ENCODE results near the gene EYS. TPM values are rescaled to one million over a fixed set of nuclear protein-coding genes. Genes with fewer than 3 reads are reported as not detected.

The EYS gene
- total and polyA plus RNA-seq, 2 of the 13 experiments (the other 11 are each of a cell fraction or from before 2014, with no cell fraction given), result 0.04 to 0.07 TPM

DNA sequence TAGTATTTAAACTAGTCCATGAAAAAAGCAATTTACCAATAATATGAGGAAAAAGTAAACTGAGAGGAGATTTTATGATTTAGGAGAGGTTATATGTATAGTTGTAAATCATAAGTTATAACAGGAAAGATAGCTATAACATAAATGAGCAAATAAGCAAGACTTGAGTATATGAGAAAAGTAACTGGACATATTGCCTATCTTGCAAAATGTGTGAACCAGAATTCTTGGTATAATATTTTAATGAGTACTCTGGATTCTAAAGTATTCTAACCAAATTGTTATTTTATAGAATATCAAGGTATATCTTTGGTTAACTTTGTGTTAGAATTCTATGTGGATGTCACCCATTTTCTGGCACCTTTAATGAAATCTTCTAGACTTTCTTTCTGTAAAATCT is 1946.8 kb downstream of the EYS start (continued):
- peak; percentile 63 for TF ChIP-seq MAFF (IDR thresholded peaks at IDR 0.05; ENCODE audit: low read depth, low read length)

DNA sequence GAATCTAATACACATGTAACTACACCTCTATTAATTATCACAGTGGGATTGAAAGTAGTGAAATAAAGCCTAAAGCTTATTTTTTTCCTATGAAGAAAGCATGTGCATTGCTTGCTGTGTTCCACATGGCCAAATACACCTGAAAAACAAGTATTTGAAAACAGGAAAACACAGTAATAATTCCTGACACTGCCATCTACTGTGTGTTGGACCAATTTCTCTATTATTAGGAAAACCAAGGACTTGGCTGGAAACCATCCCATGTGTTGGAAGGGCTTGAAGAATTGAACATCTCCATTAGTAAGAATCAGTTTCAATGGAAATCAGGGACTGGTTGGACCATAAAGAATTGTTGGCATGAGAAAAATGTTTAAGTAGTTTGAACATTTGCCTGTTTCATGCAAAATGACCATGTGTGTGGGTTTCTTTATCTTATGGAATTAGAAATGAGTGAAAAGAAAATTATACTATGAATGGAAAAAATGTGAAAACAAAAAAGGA is 1947.4 kb downstream of the EYS start:
- intact Hi-C loops (cut with micrococcal nuclease; ENCODE audit: unreplicated experiment), result loop anchor here (5.0 kb wide), 1 partner anchor 182 kb away; no protein-coding TSS in a partner anchor
- H4K20me1 ChIP-seq (ENCODE audit: insufficient read depth, low read length), result no peaks in the 10 kb centered on the region
- CTCF ChIA-PET (ENCODE audit: low intra/inter-chr PET ratio, low total read pairs), result no interaction called here
- H3K4me1 ChIP-seq (ENCODE audit: insufficient read depth, low read length), result peaks cover 12% of the 10 kb centered on the region
- no peak overlapping the region for H3K27ac ChIP-seq (ENCODE audit: extremely low read length, insufficient read depth, low read length)
- POLR2A ChIA-PET, result no interaction called here
- in situ Hi-C loops (cut with HindIII; ENCODE audit: extremely low pct_ligation_motif_present, low pct_unique_long_range_greater_than_20kb), result loop anchor here (5.0 kb wide), 2 partner anchors 162 to 407 kb away; no protein-coding TSS in a partner anchor
- H3K9me3 ChIP-seq (ENCODE audit: low read length), result 0 out of 2 replicates have a peak, but pooled peaks cover 11% of the 10 kb centered on the region
- no peaks in the 10 kb centered on the region for H3K27me3 ChIP-seq (ENCODE audit: control insufficient read depth in 1 of 2, insufficient read depth in 2 of 2, low read length in 2 of 2)
- no peak for DNase-seq (ENCODE audit: low spot score)
- TF ChIP-seq HOXA5 (CRISPR knock-in tag; IDR thresholded peaks at IDR 0.05), result no peak
- TF ChIP-seq STAG1 (CRISPR knock-in tag; IDR thresholded peaks at IDR 0.05), result peak; percentile 41
- TF ChIP-seq, protein P1, sequence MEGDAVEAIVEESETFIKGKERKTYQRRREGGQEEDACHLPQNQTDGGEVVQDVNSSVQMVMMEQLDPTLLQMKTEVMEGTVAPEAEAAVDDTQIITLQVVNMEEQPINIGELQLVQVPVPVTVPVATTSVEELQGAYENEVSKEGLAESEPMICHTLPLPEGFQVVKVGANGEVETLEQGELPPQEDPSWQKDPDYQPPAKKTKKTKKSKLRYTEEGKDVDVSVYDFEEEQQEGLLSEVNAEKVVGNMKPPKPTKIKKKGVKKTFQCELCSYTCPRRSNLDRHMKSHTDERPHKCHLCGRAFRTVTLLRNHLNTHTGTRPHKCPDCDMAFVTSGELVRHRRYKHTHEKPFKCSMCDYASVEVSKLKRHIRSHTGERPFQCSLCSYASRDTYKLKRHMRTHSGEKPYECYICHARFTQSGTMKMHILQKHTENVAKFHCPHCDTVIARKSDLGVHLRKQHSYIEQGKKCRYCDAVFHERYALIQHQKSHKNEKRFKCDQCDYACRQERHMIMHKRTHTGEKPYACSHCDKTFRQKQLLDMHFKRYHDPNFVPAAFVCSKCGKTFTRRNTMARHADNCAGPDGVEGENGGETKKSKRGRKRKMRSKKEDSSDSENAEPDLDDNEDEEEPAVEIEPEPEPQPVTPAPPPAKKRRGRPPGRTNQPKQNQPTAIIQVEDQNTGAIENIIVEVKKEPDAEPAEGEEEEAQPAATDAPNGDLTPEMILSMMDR (CRISPR knock-in tag; IDR thresholded peaks at IDR 0.05), result peak; percentile 24; the same call in 1 of the 2 replicates
- no peak overlapping the region for H3K9ac ChIP-seq (ENCODE audit: insufficient read depth, low read depth, low read length)
- no peak overlapping the region for H3K4me2 ChIP-seq (ENCODE audit: low read depth, low read length)
- ATAC-seq, result peak; percentile 49; the same call in 2 of the 3 replicates
- H3K4me3 ChIP-seq (replicated peaks in 1 of 3; ENCODE audit: insufficient read depth in 1 of 3, low read depth in 2 of 3, low read length in 3 of 3), result no peak overlapping the region
- no peak overlapping the region for H2AFZ ChIP-seq (ENCODE audit: low read length)
- H3K79me2 ChIP-seq (ENCODE audit: insufficient read depth, low read length), result no peaks in the 10 kb centered on the region
- no TSS peak for BruUV-seq (replicated peaks)
- no peaks in the 10 kb centered on the region for H3K36me3 ChIP-seq (replicated peaks in 1 of 2; ENCODE audit: control insufficient read depth in 1 of 2, insufficient read depth in 2 of 2, low read length in 2 of 2)
- FAIRE-seq, result no peak

DNA sequence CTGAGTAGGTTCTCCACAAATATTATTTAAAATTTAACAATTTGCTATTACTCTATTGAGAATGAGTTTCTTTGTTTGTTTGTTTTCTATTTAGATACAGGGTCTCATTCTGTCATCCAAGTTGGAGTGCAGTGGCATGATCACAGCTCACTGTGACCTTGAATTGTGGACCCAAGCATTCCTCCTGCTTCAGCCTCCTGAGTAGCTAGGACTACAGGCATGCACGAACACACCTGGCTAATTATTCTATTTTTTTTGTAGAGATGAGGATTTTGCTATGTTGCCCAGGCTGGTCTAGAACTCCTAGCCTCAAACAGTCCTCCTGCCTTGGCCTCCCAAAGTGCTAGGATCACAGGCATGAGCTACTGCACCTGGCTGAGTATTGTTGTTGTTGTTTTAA is 1949.2 kb downstream of the EYS start:
- H3K4me2 ChIP-seq (ENCODE audit: low read depth, low read length), result no peak overlapping the region
- no peaks in the 10 kb centered on the region for H3K36me3 ChIP-seq (replicated peaks in 1 of 2; ENCODE audit: control insufficient read depth in 1 of 2, insufficient read depth in 2 of 2, low read length in 2 of 2)
- ChIA-PET CTCF (ENCODE audit: low intra/inter-chr PET ratio, low total read pairs) (no interaction called here), POLR2A (no interaction called here)
- H3K4me1 ChIP-seq (ENCODE audit: insufficient read depth, low read length), result peaks cover 12% of the 10 kb centered on the region
- no peaks in the 10 kb centered on the region for H3K79me2 ChIP-seq (ENCODE audit: insufficient read depth, low read length)
- in situ Hi-C loops (cut with HindIII; ENCODE audit: extremely low pct_ligation_motif_present, low pct_unique_long_range_greater_than_20kb), result no loop called here
- intact Hi-C loops (cut with micrococcal nuclease; ENCODE audit: unreplicated experiment), result no loop called here
- 29% methylated on average over 1 of the region's 1 CpG for WGBS (ENCODE audit: low lambda C conversion rate)
- H3K4me3 ChIP-seq (replicated peaks in 1 of 3; ENCODE audit: insufficient read depth in 1 of 3, low read depth in 2 of 3, low read length in 3 of 3), result no peak overlapping the region
- ATAC-seq, result peak; percentile 73
- 0 out of 2 replicates have a peak, but pooled peaks cover 11% of the 10 kb centered on the region for H3K9me3 ChIP-seq (ENCODE audit: low read length)
- no TSS peak for BruUV-seq (replicated peaks)
- H3K27me3 ChIP-seq (ENCODE audit: control insufficient read depth in 1 of 2, insufficient read depth in 2 of 2, low read length in 2 of 2), result no peaks in the 10 kb centered on the region
- no peak overlapping the region for H3K9ac ChIP-seq (ENCODE audit: insufficient read depth, low read depth, low read length)
- peak; percentile 34 for DNase-seq (ENCODE audit: low spot score)
- H3K27ac ChIP-seq (ENCODE audit: extremely low read length, insufficient read depth, low read length), result no peak overlapping the region
- H2AFZ ChIP-seq (ENCODE audit: low read length), result no peak overlapping the region
- FAIRE-seq, result no peak
- no peaks in the 10 kb centered on the region for H4K20me1 ChIP-seq (ENCODE audit: insufficient read depth, low read length)
- peak; percentile 53 for TF ChIP-seq ZNF121 (CRISPR knock-in tag; IDR thresholded peaks at IDR 0.05)
- no peak for TF ChIP-seq ZNF367 (CRISPR knock-in tag; IDR thresholded peaks at IDR 0.05; ENCODE audit: borderline replicate concordance)
- TF ChIP-seq ZNF441 (CRISPR knock-in tag; IDR thresholded peaks at IDR 0.05; ENCODE audit: borderline replicate concordance), result no peak
- TF ChIP-seq, protein P2, sequence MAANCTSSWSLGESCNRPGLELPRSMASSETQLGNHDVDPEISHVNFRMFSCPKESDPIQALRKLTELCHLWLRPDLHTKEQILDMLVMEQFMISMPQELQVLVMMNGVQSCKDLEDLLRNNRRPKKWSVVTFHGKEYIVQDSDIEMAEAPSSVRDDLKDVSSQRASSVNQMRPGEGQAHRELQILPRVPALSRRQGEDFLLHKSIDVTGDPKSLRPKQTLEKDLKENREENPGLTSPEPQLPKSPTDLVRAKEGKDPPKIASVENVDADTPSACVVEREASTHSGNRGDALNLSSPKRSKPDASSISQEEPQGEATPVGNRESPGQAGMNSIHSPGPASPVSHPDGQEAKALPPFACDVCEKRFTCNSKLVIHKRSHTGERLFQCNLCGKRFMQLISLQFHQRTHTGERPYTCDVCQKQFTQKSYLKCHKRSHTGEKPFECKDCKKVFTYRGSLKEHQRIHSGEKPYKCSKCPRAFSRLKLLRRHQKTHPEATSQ (CRISPR knock-in tag; IDR thresholded peaks at IDR 0.05; ENCODE audit: borderline replicate concordance), result 0 out of 2 replicates have a peak, but pooled peaks have one; percentile 29
- no peak for TF ChIP-seq HMGA1 (CRISPR knock-in tag; conservative IDR thresholded peaks at IDR 0.05)
- no peak for TF ChIP-seq U2AF1 (optimal IDR thresholded peaks at IDR 0.05; ENCODE audit: low read depth, low read length)
- no peak for TF ChIP-seq ISX (CRISPR knock-in tag; conservative IDR thresholded peaks at IDR 0.05)
- no peak for TF ChIP-seq ZNF619 (CRISPR knock-in tag; IDR thresholded peaks at IDR 0.05)
- TF ChIP-seq, protein P3, sequence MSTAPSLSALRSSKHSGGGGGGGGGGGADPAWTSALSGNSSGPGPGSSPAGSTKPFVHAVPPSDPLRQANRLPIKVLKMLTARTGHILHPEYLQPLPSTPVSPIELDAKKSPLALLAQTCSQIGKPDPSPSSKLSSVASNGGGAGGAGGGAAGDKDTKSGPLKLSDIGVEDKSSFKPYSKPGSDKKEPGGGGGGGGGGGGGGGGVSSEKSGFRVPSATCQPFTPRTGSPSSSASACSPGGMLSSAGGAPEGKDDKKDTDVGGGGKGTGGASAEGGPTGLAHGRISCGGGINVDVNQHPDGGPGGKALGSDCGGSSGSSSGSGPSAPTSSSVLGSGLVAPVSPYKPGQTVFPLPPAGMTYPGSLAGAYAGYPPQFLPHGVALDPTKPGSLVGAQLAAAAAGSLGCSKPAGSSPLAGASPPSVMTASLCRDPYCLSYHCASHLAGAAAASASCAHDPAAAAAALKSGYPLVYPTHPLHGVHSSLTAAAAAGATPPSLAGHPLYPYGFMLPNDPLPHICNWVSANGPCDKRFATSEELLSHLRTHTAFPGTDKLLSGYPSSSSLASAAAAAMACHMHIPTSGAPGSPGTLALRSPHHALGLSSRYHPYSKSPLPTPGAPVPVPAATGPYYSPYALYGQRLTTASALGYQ (CRISPR knock-in tag; IDR thresholded peaks at IDR 0.05), result no peak

Measured in HepG2 (cell line).